Caco-2 (cell line): ENCODE measurements around the gene PLEKHM1. TPM values are rescaled to one million over a fixed set of nuclear protein-coding genes. Genes with fewer than 3 reads are reported as not detected.
A peak's percentile ranks its signal among the peaks of the same experiment; 100 is the strongest.

Experiments used
- BruUV-seq: library from RNA; stranded (reverse); fragments of 400-500 nt; replicated peaks from 2 replicates; lab custom pipeline; 2021; lab: Mats Ljungman, UMichigan
- CTCF ChIA-PET: fragments of 300-600 bp; sonication (Branson Sonifier 250); formaldehyde crosslinking; loops from one replicate; lab custom pipeline; 2022; ENCODE audit warnings: antibody characterized with exemption; lab: Charles Lee
- POLR2A ChIA-PET: fragments of 300-600 bp; sonication (Branson Sonifier 250); formaldehyde crosslinking; loops from one replicate; lab custom pipeline; 2022; ENCODE audit warnings: antibody characterized with exemption; lab: Charles Lee
- DNase-seq, 2 experiments: peaks; one replicate each; pipeline versions ENCODE4 v3.0.0 to v3.0.0-alpha.2; 2020 to 2022
- H3K27me3 ChIP-seq: replicated peaks from 2 replicates; pipeline ENCODE4 v1.6.0; 2011; ENCODE audit warnings: low read length; ENCODE audit not compliant: control insufficient read depth, insufficient read depth
- H3K36me3 ChIP-seq: 2 replicates; pipeline ENCODE4 v1.5.1; 2011; ENCODE audit warnings: low read length; ENCODE audit not compliant: control insufficient read depth, insufficient read depth
- H3K4me1 ChIP-seq: fragments of 250-450 bp; sonication (Bioruptor Pico); 2 replicates; pipeline ENCODE4 v1.5.1; 2020; ENCODE audit warnings: mild to moderate bottlenecking
- H3K4me3 ChIP-seq: 2 replicates; pipeline ENCODE4 v1.5.1; 2011; ENCODE audit warnings: low read depth, mild to moderate bottlenecking, control low read depth, low read length
- H3K9me3 ChIP-seq: fragments of 250-450 bp; sonication (Bioruptor Pico); 2 replicates; pipeline ENCODE4 v1.5.1; 2020; ENCODE audit warnings: mild to moderate bottlenecking, moderate library complexity
- H3K27ac Mint-ChIP-seq: one replicate; pipeline ENCODE4 v1.8.0; 2022; ENCODE audit warnings: mixed read lengths; ENCODE audit not compliant: unreplicated experiment
- H3K27me3 Mint-ChIP-seq: one replicate; pipeline ENCODE4 v1.8.0; 2022; ENCODE audit warnings: mixed read lengths; ENCODE audit not compliant: insufficient read depth, unreplicated experiment
- H3K36me3 Mint-ChIP-seq: one replicate; pipeline ENCODE4 v1.8.0; 2022; ENCODE audit warnings: mild to moderate bottlenecking, mixed read lengths; ENCODE audit not compliant: insufficient read depth, unreplicated experiment
- H3K4me1 Mint-ChIP-seq: one replicate; pipeline ENCODE4 v1.8.0; 2022; ENCODE audit warnings: low read depth, mixed read lengths; ENCODE audit not compliant: unreplicated experiment
- H3K4me3 Mint-ChIP-seq: one replicate; pipeline ENCODE4 v1.8.0; 2022; ENCODE audit warnings: mild to moderate bottlenecking, moderate library complexity, mixed read lengths; ENCODE audit not compliant: unreplicated experiment
- H3K9me3 Mint-ChIP-seq: one replicate; pipeline ENCODE4 v1.8.0; 2022; ENCODE audit warnings: mixed read lengths; ENCODE audit not compliant: unreplicated experiment
- intact Hi-C: fragments of 100-400 bp; cut with micrococcal nuclease; formaldehyde crosslinking; loops from one replicate; pipeline ENCODE4 v1.10.0; 2022; ENCODE audit not compliant: unreplicated experiment
- total RNA-seq: library from RNA; stranded (reverse); gene quantifications from 2 replicates; pipeline ENCODE4 v1.2.3, GENCODE V29; 2022
- TF ChIP-seq, protein P1 (sequence below), 2 experiments: fragments of 200-600 bp in 1 of 2; IDR thresholded peaks; 1 replicate in 1 of 2; 2 replicates in 1 of 2; pipeline versions ENCODE4 v1.5.1 to v1.8.0; 2011 to 2022; ENCODE audit warnings: antibody characterized with exemption in 1 of 2, control low read depth in 1 of 2, inconsistent platforms in 1 of 2, low read depth in 1 of 2, low read length in 1 of 2, mild to moderate bottlenecking in 1 of 2, moderate library complexity in 1 of 2; ENCODE audit not compliant: insufficient read depth in 1 of 2, severe bottlenecking in 1 of 2, unreplicated experiment in 1 of 2

Gene PLEKHM1
- total RNA-seq, 1 experiment from 2014 or later: 30.4 TPM

DNA sequence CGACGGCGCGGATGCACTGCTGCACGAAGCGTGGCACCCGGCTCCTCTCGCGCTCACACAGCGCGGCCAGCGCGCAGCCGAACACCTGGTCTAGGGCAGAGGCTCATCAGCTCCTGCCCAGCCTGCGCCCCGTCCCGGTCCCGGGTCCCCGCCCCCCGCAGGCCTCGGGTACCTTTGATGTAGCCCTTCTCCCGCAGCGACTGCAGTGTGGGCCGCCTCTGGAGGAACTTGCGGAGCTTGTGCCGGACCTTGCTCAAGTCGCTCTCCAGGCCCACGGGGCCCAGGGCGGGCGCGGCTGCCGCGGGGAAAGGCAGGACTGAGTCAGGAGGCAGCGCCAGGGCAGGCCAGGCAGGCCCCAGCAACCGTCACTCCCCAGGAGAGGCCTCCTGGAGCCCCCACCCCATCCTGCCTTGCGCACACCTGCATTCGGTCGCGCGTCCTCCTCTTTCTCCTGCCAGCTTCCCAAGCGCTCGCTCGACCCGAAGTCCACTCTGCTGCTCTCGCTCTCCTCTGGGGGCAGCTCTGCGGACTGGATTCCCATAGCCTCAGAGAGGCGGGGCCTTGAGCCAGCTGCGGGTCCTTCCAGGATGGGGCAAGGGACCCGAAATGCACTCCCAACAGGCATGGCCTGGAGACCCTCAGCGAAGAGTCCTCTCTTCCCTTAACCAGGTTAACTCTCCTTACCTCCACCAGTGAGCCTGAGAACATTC lies 93.9 kb downstream of the PLEKHM1 start:
- CTCF ChIA-PET: interaction anchor here (1.2 to 8.7 kb wide), 2 partner anchors 25 to 30 kb away, joined by 3 to 105 read pairs; no protein-coding TSS in a partner anchor
- H3K4me1 ChIP-seq: no peaks in the 10 kb centered on the region
- Mint-ChIP-seq H3K27me3 (no peaks in the 10 kb centered on the region), H3K4me1 (no peaks in the 10 kb centered on the region), H3K36me3 (peaks cover 48% of the 10 kb centered on the region), H3K27ac (no peak overlapping the region), H3K9me3 (no peaks in the 10 kb centered on the region), H3K4me3 (no peak overlapping the region)
- intact Hi-C loops: no loop called here
- TF ChIP-seq, protein P1, sequence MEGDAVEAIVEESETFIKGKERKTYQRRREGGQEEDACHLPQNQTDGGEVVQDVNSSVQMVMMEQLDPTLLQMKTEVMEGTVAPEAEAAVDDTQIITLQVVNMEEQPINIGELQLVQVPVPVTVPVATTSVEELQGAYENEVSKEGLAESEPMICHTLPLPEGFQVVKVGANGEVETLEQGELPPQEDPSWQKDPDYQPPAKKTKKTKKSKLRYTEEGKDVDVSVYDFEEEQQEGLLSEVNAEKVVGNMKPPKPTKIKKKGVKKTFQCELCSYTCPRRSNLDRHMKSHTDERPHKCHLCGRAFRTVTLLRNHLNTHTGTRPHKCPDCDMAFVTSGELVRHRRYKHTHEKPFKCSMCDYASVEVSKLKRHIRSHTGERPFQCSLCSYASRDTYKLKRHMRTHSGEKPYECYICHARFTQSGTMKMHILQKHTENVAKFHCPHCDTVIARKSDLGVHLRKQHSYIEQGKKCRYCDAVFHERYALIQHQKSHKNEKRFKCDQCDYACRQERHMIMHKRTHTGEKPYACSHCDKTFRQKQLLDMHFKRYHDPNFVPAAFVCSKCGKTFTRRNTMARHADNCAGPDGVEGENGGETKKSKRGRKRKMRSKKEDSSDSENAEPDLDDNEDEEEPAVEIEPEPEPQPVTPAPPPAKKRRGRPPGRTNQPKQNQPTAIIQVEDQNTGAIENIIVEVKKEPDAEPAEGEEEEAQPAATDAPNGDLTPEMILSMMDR (IDR thresholded peaks at IDR 0.05; ENCODE audit: insufficient read depth in 1 of 2, low read depth in 1 of 2, low read length in 1 of 2, severe bottlenecking in 1 of 2, unreplicated experiment in 1 of 2): no peak
- H3K27me3 ChIP-seq: no peaks in the 10 kb centered on the region
- H3K9me3 ChIP-seq: no peaks in the 10 kb centered on the region
- H3K36me3 ChIP-seq: peaks cover 14% of the 10 kb centered on the region
- BruUV-seq: no TSS peak
- DNase-seq: no peak
- POLR2A ChIA-PET: no interaction called here
- no peak overlapping the region for H3K4me3 ChIP-seq

DNA sequence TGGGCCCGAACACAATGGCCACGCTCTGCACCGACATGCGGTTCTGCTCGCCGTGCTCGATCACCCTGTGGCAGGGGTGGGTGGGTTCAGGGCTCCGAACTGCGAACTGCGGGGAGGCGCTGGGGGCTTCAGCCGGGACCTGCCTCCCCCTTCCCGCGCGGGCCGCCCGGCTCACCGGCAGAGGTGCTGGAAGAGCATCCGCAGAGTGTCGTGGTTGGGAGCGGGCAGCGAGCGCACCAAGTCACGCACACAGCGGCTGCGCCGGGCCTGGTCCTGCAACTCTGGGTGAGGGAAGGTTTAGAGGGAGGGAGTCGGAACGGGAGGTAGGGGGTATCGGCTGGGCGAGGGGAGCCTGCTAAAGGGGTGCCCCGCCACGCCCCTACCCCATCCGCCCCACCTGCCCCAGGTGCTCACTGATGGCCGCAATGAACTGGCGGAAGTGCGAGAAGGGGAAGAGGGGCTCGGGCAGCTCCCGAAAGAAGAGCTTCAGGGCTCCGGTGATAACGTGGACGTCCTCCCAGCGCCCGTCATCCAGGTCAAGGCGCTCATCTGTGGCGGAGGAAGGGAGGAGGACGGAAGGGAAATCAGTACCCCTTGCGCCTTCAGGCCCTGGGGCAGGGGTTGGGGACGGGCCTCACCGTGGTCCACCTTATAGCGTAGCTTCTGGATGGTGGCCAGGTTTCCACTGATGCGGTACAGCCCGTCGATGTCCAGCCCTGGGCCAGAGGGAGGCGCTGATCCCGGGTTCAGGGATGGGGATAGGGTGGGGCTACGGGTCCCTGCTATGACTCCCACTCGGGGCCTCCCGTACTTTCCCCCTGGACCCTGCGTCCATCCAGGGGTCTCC lies 94.7 kb downstream of the PLEKHM1 start:
- Mint-ChIP-seq H3K36me3 (peaks cover 45% of the 10 kb centered on the region), H3K4me1 (no peaks in the 10 kb centered on the region), H3K27ac (no peak overlapping the region), H3K4me3 (no peak overlapping the region), H3K9me3 (no peaks in the 10 kb centered on the region), H3K27me3 (no peaks in the 10 kb centered on the region)
- no peak overlapping the region for H3K4me3 ChIP-seq
- no TSS peak for BruUV-seq
- no peaks in the 10 kb centered on the region for H3K9me3 ChIP-seq
- ChIA-PET CTCF (interaction anchor here (0.8 to 8.7 kb wide), 5 partner anchors 11 to 119 kb away, joined by 3 to 105 read pairs (median 4); no protein-coding TSS in a partner anchor), POLR2A (no interaction called here)
- TF ChIP-seq, protein P1 (IDR thresholded peaks at IDR 0.05; ENCODE audit: insufficient read depth in 1 of 2, low read depth in 1 of 2, low read length in 1 of 2, severe bottlenecking in 1 of 2, unreplicated experiment in 1 of 2): no peak
- no peaks in the 10 kb centered on the region for H3K4me1 ChIP-seq
- peaks cover 14% of the 10 kb centered on the region for H3K36me3 ChIP-seq
- no peaks in the 10 kb centered on the region for H3K27me3 ChIP-seq
- DNase-seq: no peak
- intact Hi-C loops: loop anchor here (1.0 kb wide), 1 partner anchor 30 kb away; no protein-coding TSS in a partner anchor

DNA sequence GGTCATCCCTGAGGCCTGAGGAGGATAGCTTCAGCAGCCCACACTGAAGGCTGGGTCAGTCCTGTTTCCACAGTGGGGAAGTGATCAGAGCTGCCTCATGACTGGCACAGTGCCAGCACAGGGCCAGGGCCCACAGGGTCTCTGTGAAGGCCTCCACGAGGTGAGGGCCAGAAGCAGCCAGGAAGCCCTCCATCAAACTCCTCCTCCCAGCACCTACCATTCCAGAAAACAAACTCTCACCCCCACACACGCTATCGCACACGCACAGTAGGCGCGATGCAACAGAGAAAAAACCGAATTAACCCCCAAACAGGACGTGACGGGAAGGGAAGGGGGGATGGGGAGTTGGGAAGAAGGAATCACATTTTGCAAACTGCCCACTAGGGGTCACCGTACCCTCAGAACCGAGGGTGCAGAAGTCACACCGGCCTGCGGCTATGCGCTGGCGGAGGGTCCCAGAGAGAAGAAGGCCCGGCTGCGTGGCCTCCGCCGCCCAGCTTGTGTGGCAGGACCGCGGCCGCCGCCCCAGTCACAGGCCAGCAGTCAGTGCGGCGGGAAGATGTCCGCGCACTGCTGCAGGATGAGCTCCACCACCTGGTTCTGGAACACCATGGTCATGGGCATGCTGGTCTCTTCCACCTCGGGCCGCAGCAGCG lies 95.5 kb downstream of the PLEKHM1 start:
- DNase-seq: peak; percentile 69 to 79
- peaks cover 12% of the 10 kb centered on the region for H3K36me3 ChIP-seq
- no peak overlapping the region for H3K27ac Mint-ChIP-seq
- no peak overlapping the region for H3K4me3 ChIP-seq
- H3K9me3 ChIP-seq: no peaks in the 10 kb centered on the region
- no peaks in the 10 kb centered on the region for H3K4me1 Mint-ChIP-seq
- no peaks in the 10 kb centered on the region for H3K27me3 Mint-ChIP-seq
- intact Hi-C loops: loop anchor here (1.0 kb wide), 1 partner anchor 30 kb away; no protein-coding TSS in a partner anchor
- H3K9me3 Mint-ChIP-seq: no peaks in the 10 kb centered on the region
- no peaks in the 10 kb centered on the region for H3K27me3 ChIP-seq
- no peak overlapping the region for H3K4me3 Mint-ChIP-seq
- H3K36me3 Mint-ChIP-seq: peaks cover 37% of the 10 kb centered on the region
- POLR2A ChIA-PET: no interaction called here
- TF ChIP-seq, protein P1 (IDR thresholded peaks at IDR 0.05; ENCODE audit: insufficient read depth in 1 of 2, low read depth in 1 of 2, low read length in 1 of 2, severe bottlenecking in 1 of 2, unreplicated experiment in 1 of 2): peak; percentile 78 to 89
- no TSS peak for BruUV-seq
- H3K4me1 ChIP-seq: no peaks in the 10 kb centered on the region
- CTCF ChIA-PET: interaction anchor here (0.8 to 8.7 kb wide), 4 partner anchors 12 to 118 kb away, joined by 4 to 105 read pairs (median 4); no protein-coding TSS in a partner anchor
